PFSK-1 (cell line): ENCODE results near the gene FOXJ3.

Source experiments
- FOXP2 ChIP-seq: optimal IDR thresholded peaks from 2 replicates; pipeline ENCODE3; 2011; ENCODE audit warnings: borderline replicate concordance, control low read depth, inconsistent platforms; ENCODE audit not compliant: insufficient read depth; ENCODE audit errors: extremely low read length, extremely low read depth
- POLR2AphosphoS5 ChIP-seq: IDR thresholded peaks from 2 replicates; pipeline ENCODE4 v1.6.1; 2012; ENCODE audit warnings: low read depth, mild to moderate bottlenecking, control low read depth, low read length, moderate library complexity
- REST ChIP-seq, 2 experiments: IDR thresholded peaks; 2 replicates each; pipeline versions ENCODE4 v1.6.1 to v1.8.0; 2011 to 2012; ENCODE audit warnings: low read depth in 2 of 2, low read length in 2 of 2, control low read depth in 1 of 2, inconsistent platforms in 1 of 2, mild to moderate bottlenecking in 1 of 2, moderate library complexity in 1 of 2; ENCODE audit not compliant: insufficient read depth in 1 of 2
- SIN3A ChIP-seq: IDR thresholded peaks from 2 replicates; pipeline ENCODE4 v1.6.1; 2012; ENCODE audit warnings: mild to moderate bottlenecking, low read length, moderate library complexity, borderline replicate concordance; ENCODE audit not compliant: insufficient read depth
- TAF1 ChIP-seq: IDR thresholded peaks from 2 replicates; pipeline ENCODE4 v1.6.1; 2012; ENCODE audit warnings: low read length, control low read depth, borderline replicate concordance; ENCODE audit not compliant: insufficient read depth

FOXJ3 gene

GRCh38 chr1:42372796-42373195 is 37.8 kb upstream of the FOXJ3 start:
- TF ChIP-seq POLR2AphosphoS5 (no peak), TAF1 (no peak), REST (IDR thresholded peaks at IDR 0.05; ENCODE audit: insufficient read depth in 1 of 2, low read depth in 2 of 2, low read length in 2 of 2) (no peak), FOXP2 (no peak), SIN3A (no peak)

GRCh38 chr1:42370876-42371549 is 36.0 kb upstream of the FOXJ3 start:
- TF ChIP-seq FOXP2 (no peak), REST (IDR thresholded peaks at IDR 0.05; ENCODE audit: insufficient read depth in 1 of 2, low read depth in 2 of 2, low read length in 2 of 2) (no peak), POLR2AphosphoS5 (no peak), TAF1 (no peak), SIN3A (no peak)

- no peak for TF ChIP-seq SIN3A
- TF ChIP-seq REST (IDR thresholded peaks at IDR 0.05; ENCODE audit: insufficient read depth in 1 of 2, low read depth in 2 of 2, low read length in 2 of 2): no peak
- TF ChIP-seq POLR2AphosphoS5: no peak
- no peak for TF ChIP-seq FOXP2
- no peak for TF ChIP-seq TAF1
Observed at GRCh38 chr1:42369471-42369870, 34.4 kb upstream of the FOXJ3 start.

GRCh38 chr1:42368096-42368795 is 33.2 kb upstream of the FOXJ3 start:
- no peak for TF ChIP-seq SIN3A
- TF ChIP-seq REST (IDR thresholded peaks at IDR 0.05; ENCODE audit: insufficient read depth in 1 of 2, low read depth in 2 of 2, low read length in 2 of 2): no peak
- no peak for TF ChIP-seq POLR2AphosphoS5
- no peak for TF ChIP-seq TAF1
- no peak for TF ChIP-seq FOXP2
